Measurements from ENCODE around the gene CCDC121. TPM values are rescaled to one million over a fixed set of nuclear protein-coding genes. Genes with fewer than 3 reads are reported as not detected.

The CCDC121 gene
- total RNA-seq, 4 donors from 2014 or later = 1.2 to 8.0 (median 3.2) TPM

DNA sequence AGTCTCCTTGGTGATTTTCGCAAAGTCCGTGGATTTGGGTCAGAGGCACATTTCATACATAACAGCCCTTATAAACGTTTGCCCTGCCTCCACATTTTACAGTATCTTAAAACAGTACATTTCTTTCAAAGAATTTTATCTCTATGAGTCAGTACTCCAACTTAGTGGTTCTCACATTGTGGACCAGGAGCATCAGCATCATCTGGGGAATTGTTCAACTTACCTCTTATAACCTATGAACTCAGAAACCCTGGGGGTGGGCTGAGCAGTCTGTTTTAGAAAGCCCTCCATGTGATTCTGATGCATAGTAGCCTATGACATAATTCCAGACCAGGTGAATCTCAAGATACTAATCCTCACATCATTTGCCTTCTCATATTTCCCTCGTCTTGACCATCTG is 22.2 kb upstream of the CCDC121 start:
- no peak for DNase-seq (ENCODE audit: low spot score)
- no peak for ATAC-seq (ENCODE audit: low FRiP score)

GRCh38 chr2:27647737-27648136 is 18.9 kb upstream of the CCDC121 start:
- DNase-seq (ENCODE audit: low spot score) (no peak), ATAC-seq (ENCODE audit: low FRiP score) (no peak)
- TF ChIP-seq, protein P1, sequence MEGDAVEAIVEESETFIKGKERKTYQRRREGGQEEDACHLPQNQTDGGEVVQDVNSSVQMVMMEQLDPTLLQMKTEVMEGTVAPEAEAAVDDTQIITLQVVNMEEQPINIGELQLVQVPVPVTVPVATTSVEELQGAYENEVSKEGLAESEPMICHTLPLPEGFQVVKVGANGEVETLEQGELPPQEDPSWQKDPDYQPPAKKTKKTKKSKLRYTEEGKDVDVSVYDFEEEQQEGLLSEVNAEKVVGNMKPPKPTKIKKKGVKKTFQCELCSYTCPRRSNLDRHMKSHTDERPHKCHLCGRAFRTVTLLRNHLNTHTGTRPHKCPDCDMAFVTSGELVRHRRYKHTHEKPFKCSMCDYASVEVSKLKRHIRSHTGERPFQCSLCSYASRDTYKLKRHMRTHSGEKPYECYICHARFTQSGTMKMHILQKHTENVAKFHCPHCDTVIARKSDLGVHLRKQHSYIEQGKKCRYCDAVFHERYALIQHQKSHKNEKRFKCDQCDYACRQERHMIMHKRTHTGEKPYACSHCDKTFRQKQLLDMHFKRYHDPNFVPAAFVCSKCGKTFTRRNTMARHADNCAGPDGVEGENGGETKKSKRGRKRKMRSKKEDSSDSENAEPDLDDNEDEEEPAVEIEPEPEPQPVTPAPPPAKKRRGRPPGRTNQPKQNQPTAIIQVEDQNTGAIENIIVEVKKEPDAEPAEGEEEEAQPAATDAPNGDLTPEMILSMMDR (IDR thresholded peaks at IDR 0.05) = no peak

More for the DNA sequence above, 22.2 kb upstream of the CCDC121 start:
- TF ChIP-seq, protein P1 (IDR thresholded peaks at IDR 0.05) = no peak

GRCh38 chr2:27647289-27647688 is 18.5 kb upstream of the CCDC121 start:
- TF ChIP-seq, protein P1 (IDR thresholded peaks at IDR 0.05) = no peak
- DNase-seq (ENCODE audit: low spot score) = no peak
- no peak for ATAC-seq (ENCODE audit: low FRiP score)

- DNase-seq (ENCODE audit: low spot score) (no peak), ATAC-seq (ENCODE audit: low FRiP score) (no peak)
- TF ChIP-seq, protein P1 (IDR thresholded peaks at IDR 0.05) = no peak
Observed at GRCh38 chr2:27645197-27645596, 16.4 kb upstream of the CCDC121 start.

- ATAC-seq (ENCODE audit: low FRiP score) (no peak), DNase-seq (ENCODE audit: low spot score) (no peak)
- TF ChIP-seq, protein P1 (IDR thresholded peaks at IDR 0.05) = no peak
Observed at GRCh38 chr2:27640722-27641245, 12.0 kb upstream of the CCDC121 start.

DNA sequence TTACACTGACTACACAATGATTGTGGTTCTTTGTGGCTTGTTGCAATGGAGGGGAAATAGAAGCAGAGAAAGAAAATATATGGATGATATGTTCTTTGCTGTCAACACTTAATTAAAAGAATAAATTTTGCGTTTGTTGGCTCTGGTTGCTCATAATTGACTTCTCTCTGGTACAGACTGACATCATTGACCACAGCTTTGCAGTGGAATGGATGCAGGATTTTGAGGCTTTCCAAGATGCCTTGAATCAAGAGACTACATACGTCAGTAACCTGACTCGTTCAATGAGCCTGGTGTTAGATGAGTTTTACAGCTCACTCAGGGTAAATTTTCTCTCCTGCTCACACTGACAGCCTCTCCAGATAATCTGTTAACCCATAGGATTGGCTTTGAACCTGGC is 9.9 kb upstream of the CCDC121 start:
- TF ChIP-seq, protein P1 (IDR thresholded peaks at IDR 0.05) = no peak
- no peak for ATAC-seq (ENCODE audit: low FRiP score)
- no peak for DNase-seq (ENCODE audit: low spot score)

- ATAC-seq (ENCODE audit: low FRiP score) = no peak
- TF ChIP-seq, protein P1 (IDR thresholded peaks at IDR 0.05) = no peak
Observed at GRCh38 chr2:27638037-27638637, 9.3 kb upstream of the CCDC121 start.

More at GRCh38 chr2:27638037-27638637, 9.3 kb upstream of the CCDC121 start:
- DNase-seq (ENCODE audit: low spot score) = no peak

Measured in omental fat pad (tissue), 4 donors.